ENCODE results near the gene BLOC1S4. TPM values are rescaled to one million over a fixed set of nuclear protein-coding genes. Genes with fewer than 3 reads are reported as not detected.

The BLOC1S4 gene
- total RNA-seq, 1 experiment from 2014 or later, result 15.7 TPM

- no peak for ATAC-seq
- DNase-seq (ENCODE audit: low read depth, low spot score), result no peak
- H3K27ac ChIP-seq (ENCODE audit: low read depth, low read length), result no peak overlapping the region
- no peak overlapping the region for H3K4me2 ChIP-seq (ENCODE audit: low read length)
- TF ChIP-seq YY1 (IDR thresholded peaks at IDR 0.05; ENCODE audit: extremely low read depth, insufficient replicate concordance, low read depth, low read length), result no peak
- TF ChIP-seq POLR2AphosphoS5 (IDR thresholded peaks at IDR 0.05; ENCODE audit: low read depth, low read length), result no peak
- TF ChIP-seq REST (IDR thresholded peaks at IDR 0.05; ENCODE audit: low read depth), result no peak
- no peak for TF ChIP-seq SP1 (IDR thresholded peaks at IDR 0.05; ENCODE audit: low read depth)
- no peak for TF ChIP-seq POLR2A (IDR thresholded peaks at IDR 0.05; ENCODE audit: borderline replicate concordance, extremely low read depth, insufficient read depth, insufficient read length)
- TF ChIP-seq ZBTB33 (IDR thresholded peaks at IDR 0.05; ENCODE audit: extremely low read depth, insufficient replicate concordance, low read length), result no peak
- no peak for TF ChIP-seq CTCF (IDR thresholded peaks at IDR 0.05 in 2 of 3, conservative IDR thresholded peaks at IDR 0.05 in 1 of 3; ENCODE audit: borderline replicate concordance in 1 of 3, insufficient read depth in 1 of 3, low read depth in 2 of 3, low read length in 2 of 3)
- TF ChIP-seq FOSL1 (IDR thresholded peaks at IDR 0.05; ENCODE audit: low read depth), result no peak
- TF ChIP-seq EGR1 (IDR thresholded peaks at IDR 0.05; ENCODE audit: low read depth), result no peak
- no peak for TF ChIP-seq CBX3 (IDR thresholded peaks at IDR 0.05; ENCODE audit: low read depth)
- H4K20me1 ChIP-seq (ENCODE audit: insufficient read depth), result no peaks in the 10 kb centered on the region
- H3K79me2 ChIP-seq (ENCODE audit: insufficient read depth, low read length), result no peaks in the 10 kb centered on the region
- H3K4me1 ChIP-seq (ENCODE audit: control insufficient read depth in 1 of 2, insufficient read depth in 2 of 2, low read length in 2 of 2), result no peaks in the 10 kb centered on the region
- no peak overlapping the region for H3K9ac ChIP-seq (ENCODE audit: low read length)
- no TSS peak for BruUV-seq (replicated peaks)
- peaks cover 0 to 3% of the 10 kb centered on the region in 2 experiments; a peak in 1 of 4 replicates for H3K9me3 ChIP-seq (ENCODE audit: control insufficient read depth in 1 of 2, insufficient read depth in 1 of 2, low read depth in 1 of 2, low read length in 2 of 2)
- H3K9me2 ChIP-seq (ENCODE audit: insufficient read depth), result no peaks in the 10 kb centered on the region
- no peak overlapping the region for H2AFZ ChIP-seq (ENCODE audit: low read depth, low read length, poor library complexity, severe bottlenecking)
- intact Hi-C loops (cut with micrococcal nuclease), result no loop called here
- no peaks in the 10 kb centered on the region for H3K27me3 ChIP-seq (ENCODE audit: insufficient read depth, low read length)
- ChIA-PET RAD21 (ENCODE audit: low non-redundant PET in 1 of 2, low total read pairs in 2 of 2, uncharacterized antibody in 2 of 2, unreplicated experiment in 2 of 2) (no interaction called here), CTCF (no interaction called here), POLR2A (no interaction called here)
- H3K36me3 ChIP-seq (ENCODE audit: control insufficient read depth in 1 of 2, insufficient read depth in 2 of 2, low read length in 2 of 2), result no peaks in the 10 kb centered on the region
- no peak overlapping the region for H3K4me3 ChIP-seq (replicated peaks in 1 of 2; ENCODE audit: low read depth in 1 of 2, low read length in 2 of 2)
These were observed 24.4 kb downstream of the BLOC1S4 start for GRCh38 chr4:6740347-6740746.
